Esophagus squamous epithelium (tissue), 5 donors: ENCODE results near the gene DARS1. TPM values are rescaled to one million over a fixed set of nuclear protein-coding genes. Genes with fewer than 3 reads are reported as not detected.

ENCODE experiments used
- DNase-seq: peaks from one replicate; lab custom pipeline; 2025; lab: John Stamatoyannopoulos, UW
- H3K27ac ChIP-seq, 4 donors: fragments of 200-600 bp; sonication (generic); one replicate each; pipeline ENCODE4 v1.5.1; 2016 to 2019; ENCODE audit warnings: mild to moderate bottlenecking in 1 of 4
- H3K27me3 ChIP-seq, 4 donors: fragments of 200-600 bp; sonication (generic); 1 replicate in 3 of 4; 2 replicates in 1 of 4; pipeline versions ENCODE4 v1.5.1 to v1.6.0; 2017 to 2021; ENCODE audit warnings: antibody characterized with exemption in 1 of 4
- H3K36me3 ChIP-seq, 3 donors: fragments of 200-600 bp; sonication (generic); one replicate each; pipeline ENCODE4 v1.5.1; 2016 to 2019
- H3K4me1 ChIP-seq, 3 donors: fragments of 200-600 bp; sonication (generic); one replicate each; pipeline ENCODE4 v1.5.1; 2017 to 2019
- H3K4me3 ChIP-seq, 4 donors: fragments of 200-600 bp; sonication (generic); 1 replicate in 3 of 4; 2 replicates in 1 of 4; pipeline ENCODE4 v1.5.1; 2016 to 2019; ENCODE audit warnings: mild to moderate bottlenecking in 2 of 4, moderate library complexity in 1 of 4
- H3K9me3 ChIP-seq, 3 donors: fragments of 200-600 bp; sonication (generic); one replicate each; pipeline ENCODE4 v1.5.1; 2016 to 2019
- CTCF ChIP-seq, 6 experiments: fragments of 450-650 bp in 4 of 6; fragments of 200-600 bp in 2 of 6; sonication (generic) in 2 of 6; IDR thresholded peaks; one replicate each; pipeline ENCODE4 v1.5.1; 2016 to 2019; ENCODE audit warnings: antibody characterized with exemption in 6 of 6, mild to moderate bottlenecking in 4 of 6, moderate library complexity in 4 of 6
- POLR2A ChIP-seq, 4 donors: fragments of 450-650 bp; IDR thresholded peaks; one replicate each; pipeline ENCODE4 v1.6.1; 2017; ENCODE audit warnings: antibody characterized with exemption in 4 of 4, mild to moderate bottlenecking in 4 of 4, moderate library complexity in 3 of 4
- WGBS, 2 donors: methylation state at CpG; one replicate each; pipeline ENCODE4 v1.1.5; 2018; 5-methylcytosine and 5-hydroxymethylcytosine counted together
- intact Hi-C: fragments of 100-400 bp; cut with DNase I; formaldehyde crosslinking; loops from one replicate; pipeline ENCODE4 v1.15.0; 2022
- total RNA-seq, 4 donors: library from RNA; depleted of rRNA; stranded (reverse); fragments of >200 nt; gene quantifications; one replicate each; pipeline ENCODE4 v1.1.0, GENCODE V29; 2016
- donor health status: DM: yes; HTN: yes; CAD: no.

DARS1 gene
- total RNA-seq, 4 donors from 2014 or later = 38.4 to 104 (median 84.3) TPM

- no peaks in the 10 kb centered on the region for H3K4me1 ChIP-seq
- intact Hi-C loops = no loop called here
- H3K36me3 ChIP-seq = peaks cover 0 to 53% (median 2%) of the 10 kb centered on the region in 3 donors
- no peak overlapping the region for H3K27ac ChIP-seq
- TF ChIP-seq POLR2A (IDR thresholded peaks at IDR 0.05) (no peak), CTCF (IDR thresholded peaks at IDR 0.05) (no peak)
- H3K27me3 ChIP-seq = no peaks in the 10 kb centered on the region
- H3K4me3 ChIP-seq = no peak overlapping the region
- H3K9me3 ChIP-seq = no peaks in the 10 kb centered on the region
- no peak for DNase-seq
Measured at GRCh38 chr2:135936524-135936923, 48.9 kb downstream of the DARS1 start.

GRCh38 chr2:135935914-135936313 is 49.5 kb downstream of the DARS1 start:
- no peak for DNase-seq
- H3K27ac ChIP-seq = no peak overlapping the region
- peaks cover 0 to 55% (median 6%) of the 10 kb centered on the region in 3 donors for H3K36me3 ChIP-seq
- TF ChIP-seq POLR2A (IDR thresholded peaks at IDR 0.05) = no peak
- H3K4me1 ChIP-seq = no peaks in the 10 kb centered on the region
- H3K27me3 ChIP-seq = no peaks in the 10 kb centered on the region
- H3K9me3 ChIP-seq = no peaks in the 10 kb centered on the region
- H3K4me3 ChIP-seq = no peak overlapping the region
- intact Hi-C loops = no loop called here

DNA sequence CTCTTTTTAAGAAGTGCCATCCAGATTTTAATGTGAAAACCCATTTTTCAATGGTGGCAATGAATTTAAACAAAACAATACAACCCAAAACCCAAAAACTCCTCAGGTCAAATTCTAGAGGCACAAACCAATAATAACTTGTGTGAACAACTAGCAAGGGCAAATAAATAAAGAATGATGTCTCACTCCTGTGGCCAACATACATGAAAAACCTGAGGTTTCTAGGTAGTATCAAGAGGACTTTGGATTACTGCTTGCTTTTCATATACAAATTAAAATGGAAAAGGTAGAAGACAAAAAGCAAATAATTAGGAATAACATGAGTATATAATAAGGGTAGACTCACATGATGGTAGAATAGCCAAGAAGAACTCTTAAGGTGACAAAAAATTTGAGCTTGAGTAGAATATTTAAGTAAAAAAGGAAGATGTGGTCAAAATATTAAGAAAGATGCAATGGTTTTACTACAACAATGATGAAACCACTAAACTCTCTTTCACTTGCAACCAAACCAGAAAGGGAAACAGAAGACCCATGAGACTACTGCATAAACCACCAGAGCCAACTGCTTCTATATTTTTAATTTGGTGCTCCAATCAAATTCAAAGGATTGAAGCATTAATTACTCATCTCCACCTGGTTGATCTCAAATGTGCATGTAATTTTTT is 53.5 kb downstream of the DARS1 start:
- Histone ChIP-seq H3K36me3 (peaks cover 0 to 76% (median 6%) of the 10 kb centered on the region in 3 donors), H3K4me3 (no peak overlapping the region), H3K27me3 (no peaks in the 10 kb centered on the region), H3K4me1 (no peaks in the 10 kb centered on the region), H3K9me3 (no peaks in the 10 kb centered on the region), H3K27ac (no peak overlapping the region)
- TF ChIP-seq CTCF (IDR thresholded peaks at IDR 0.05) (no peak), POLR2A (IDR thresholded peaks at IDR 0.05) (no peak)
- no peak for DNase-seq
- intact Hi-C loops = no loop called here

DNA sequence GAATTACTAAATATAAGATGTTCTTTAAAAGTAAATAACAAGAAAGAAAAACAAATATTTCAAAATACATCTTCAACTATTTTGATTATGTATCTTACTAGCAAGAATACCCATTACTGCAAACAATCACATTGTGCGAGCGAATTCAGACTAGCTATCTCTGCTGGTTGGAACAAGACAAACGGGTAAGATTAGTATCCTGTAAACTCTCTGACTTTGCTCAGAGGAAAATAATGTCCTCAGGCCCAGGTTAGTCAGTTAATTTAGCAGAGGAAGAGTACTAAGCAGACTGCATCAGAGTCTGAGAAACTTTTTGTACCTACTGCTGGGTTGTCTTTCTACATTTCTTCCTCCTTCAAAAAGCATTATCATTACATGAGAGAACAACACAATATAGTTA is 58.8 kb downstream of the DARS1 start:
- Histone ChIP-seq H3K36me3 (peaks cover 0 to 88% (median 5%) of the 10 kb centered on the region in 3 donors), H3K9me3 (no peaks in the 10 kb centered on the region)

GRCh38 chr2:135925571-135925970 is 59.9 kb downstream of the DARS1 start:
- Histone ChIP-seq H3K36me3 (peaks cover 0 to 87% (median 0%) of the 10 kb centered on the region in 3 donors), H3K4me1 (no peaks in the 10 kb centered on the region), H3K9me3 (no peaks in the 10 kb centered on the region), H3K4me3 (no peak overlapping the region), H3K27me3 (no peaks in the 10 kb centered on the region), H3K27ac (no peak overlapping the region)
- TF ChIP-seq POLR2A (IDR thresholded peaks at IDR 0.05) (no peak), CTCF (IDR thresholded peaks at IDR 0.05) (no peak)
- intact Hi-C loops = no loop called here
- no peak for DNase-seq
- WGBS, 2 donors = 67% methylated on average over 2 of the region's 2 CpGs

More for the DNA sequence above, 58.8 kb downstream of the DARS1 start:
- Histone ChIP-seq H3K4me3 (no peak overlapping the region), H3K4me1 (no peaks in the 10 kb centered on the region), H3K27ac (no peak overlapping the region), H3K27me3 (no peaks in the 10 kb centered on the region)
- intact Hi-C loops = no loop called here
- no peak for DNase-seq
- WGBS, 2 donors = 63 to 86% methylated on average over 3 of the region's 3 CpGs
- no peak for TF ChIP-seq POLR2A (IDR thresholded peaks at IDR 0.05)
- no peak for TF ChIP-seq CTCF (IDR thresholded peaks at IDR 0.05)
